ENCODE data around the gene MAEA.

The MAEA gene

GRCh38 chr4:1329408-1330371, 40.0 kb downstream of the MAEA start:
- Histone ChIP-seq H3K9me3 (ENCODE audit: insufficient read depth, low read depth, low read length) (no peaks in the 10 kb centered on the region), H3K79me2 (ENCODE audit: insufficient read depth, low read length) (no peaks in the 10 kb centered on the region), H3K4me2 (ENCODE audit: low read depth, low read length, poor library complexity, severe bottlenecking) (no peak overlapping the region), H3F3A (ENCODE audit: low read depth) (no peaks in the 10 kb centered on the region), H3K4me3 (ENCODE audit: low read length, poor library complexity, severe bottlenecking) (no peak overlapping the region), H4K20me1 (ENCODE audit: insufficient read depth, low read length, poor library complexity, severe bottlenecking) (no peaks in the 10 kb centered on the region), H3K4me1 (ENCODE audit: insufficient read depth, low read length, poor library complexity, severe bottlenecking) (no peaks in the 10 kb centered on the region), H3K27me3 (ENCODE audit: insufficient read depth, low read length, poor library complexity, severe bottlenecking) (no peaks in the 10 kb centered on the region), H3K9ac (ENCODE audit: low read depth, low read length, poor library complexity, severe bottlenecking) (no peak overlapping the region), H3K36me3 (ENCODE audit: insufficient read depth, low read length) (peaks cover 56% of the 10 kb centered on the region; the same call in 1 of the 2 replicates), H2AFZ (ENCODE audit: low read length) (no peak overlapping the region), H3K9me2 (replicated peaks; ENCODE audit: low read depth, low read length) (no peaks in the 10 kb centered on the region)
- TF ChIP-seq CTCF (conservative IDR thresholded peaks at IDR 0.05; ENCODE audit: low read length) (no peak), EZH2phosphoT487 (IDR thresholded peaks at IDR 0.05; ENCODE audit: borderline replicate concordance) (no peak)

DNA sequence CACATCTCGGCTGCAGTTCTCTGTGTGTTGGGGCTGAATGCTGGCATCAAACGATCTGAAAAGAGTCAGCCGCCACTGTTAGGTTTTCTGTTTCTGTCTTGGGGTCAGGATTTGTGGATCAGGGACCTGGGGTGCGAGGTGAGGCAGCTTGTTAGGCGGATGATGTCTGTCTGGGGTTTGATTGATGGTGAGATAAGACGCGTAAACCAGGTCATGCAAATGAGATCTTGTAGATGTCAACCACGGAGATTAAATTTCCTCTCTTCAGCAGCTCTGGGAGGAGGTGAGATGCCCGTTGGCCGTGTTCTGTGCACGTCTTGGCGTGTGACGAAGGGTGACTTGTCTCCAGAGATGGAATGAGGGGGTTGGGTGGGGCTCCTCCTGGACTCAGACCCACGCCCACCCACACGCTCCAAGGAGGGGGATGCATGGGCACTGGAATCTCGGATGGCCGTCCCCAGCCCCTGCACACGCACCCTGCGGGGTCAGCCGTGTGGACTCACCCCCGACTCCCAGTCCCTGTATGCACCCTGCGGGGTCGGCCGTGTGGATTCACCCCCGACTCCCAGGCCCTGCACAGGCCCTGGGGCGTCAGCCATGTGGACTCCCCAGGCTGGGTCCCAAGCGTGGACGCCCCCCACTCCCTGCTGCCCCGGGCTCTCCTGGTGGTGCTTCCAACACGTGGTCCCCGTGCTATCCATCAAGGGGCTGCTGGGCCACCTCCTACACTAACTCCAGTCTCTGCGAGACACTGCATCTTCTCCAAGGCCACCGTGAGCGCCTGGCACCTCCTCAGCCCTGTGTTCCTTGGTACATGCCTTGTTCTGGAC, 41.3 kb downstream of the MAEA start:
- TF ChIP-seq EZH2phosphoT487 (IDR thresholded peaks at IDR 0.05; ENCODE audit: borderline replicate concordance) (no peak), CTCF (conservative IDR thresholded peaks at IDR 0.05; ENCODE audit: low read length) (no peak)
- no peaks in the 10 kb centered on the region for H3K9me2 ChIP-seq (replicated peaks; ENCODE audit: low read depth, low read length)

GRCh38 chr4:1331591-1332353, 42.1 kb downstream of the MAEA start:
- TF ChIP-seq EZH2phosphoT487 (IDR thresholded peaks at IDR 0.05; ENCODE audit: borderline replicate concordance) (no peak), CTCF (conservative IDR thresholded peaks at IDR 0.05; ENCODE audit: low read length) (no peak)
- Histone ChIP-seq H3K9me2 (replicated peaks; ENCODE audit: low read depth, low read length) (no peaks in the 10 kb centered on the region), H3K27me3 (ENCODE audit: insufficient read depth, low read length, poor library complexity, severe bottlenecking) (no peaks in the 10 kb centered on the region), H3K4me3 (ENCODE audit: low read length, poor library complexity, severe bottlenecking) (no peak overlapping the region), H3K79me2 (ENCODE audit: insufficient read depth, low read length) (no peaks in the 10 kb centered on the region), H3F3A (ENCODE audit: low read depth) (no peaks in the 10 kb centered on the region), H3K4me1 (ENCODE audit: insufficient read depth, low read length, poor library complexity, severe bottlenecking) (no peaks in the 10 kb centered on the region), H3K4me2 (ENCODE audit: low read depth, low read length, poor library complexity, severe bottlenecking) (no peak overlapping the region), H4K20me1 (ENCODE audit: insufficient read depth, low read length, poor library complexity, severe bottlenecking) (no peaks in the 10 kb centered on the region), H3K36me3 (ENCODE audit: insufficient read depth, low read length) (peaks cover 56% of the 10 kb centered on the region; the same call in 1 of the 2 replicates), H2AFZ (ENCODE audit: low read length) (no peak overlapping the region), H3K9me3 (ENCODE audit: insufficient read depth, low read depth, low read length) (no peaks in the 10 kb centered on the region), H3K9ac (ENCODE audit: low read depth, low read length, poor library complexity, severe bottlenecking) (no peak overlapping the region)

More for the DNA sequence above, 41.3 kb downstream of the MAEA start:
- Histone ChIP-seq H3K9ac (ENCODE audit: low read depth, low read length, poor library complexity, severe bottlenecking) (no peak overlapping the region), H3K4me2 (ENCODE audit: low read depth, low read length, poor library complexity, severe bottlenecking) (no peak overlapping the region), H3K27me3 (ENCODE audit: insufficient read depth, low read length, poor library complexity, severe bottlenecking) (no peaks in the 10 kb centered on the region), H2AFZ (ENCODE audit: low read length) (no peak overlapping the region), H3K4me1 (ENCODE audit: insufficient read depth, low read length, poor library complexity, severe bottlenecking) (no peaks in the 10 kb centered on the region), H3K36me3 (ENCODE audit: insufficient read depth, low read length) (peaks cover 52% of the 10 kb centered on the region; the same call in 1 of the 2 replicates), H3K9me3 (ENCODE audit: insufficient read depth, low read depth, low read length) (no peaks in the 10 kb centered on the region), H3F3A (ENCODE audit: low read depth) (no peaks in the 10 kb centered on the region), H4K20me1 (ENCODE audit: insufficient read depth, low read length, poor library complexity, severe bottlenecking) (no peaks in the 10 kb centered on the region), H3K4me3 (ENCODE audit: low read length, poor library complexity, severe bottlenecking) (no peak overlapping the region), H3K79me2 (ENCODE audit: insufficient read depth, low read length) (no peaks in the 10 kb centered on the region)

Data from Loucy (cell line).